Panc1 (cell line): ENCODE measurements around the gene LINC01488. TPM values are rescaled to one million over a fixed set of nuclear protein-coding genes. Genes with fewer than 3 reads are reported as not detected.

Experiments
- ATAC-seq: fragments of 200-7000 bp; cut with Tn5 transposase; 2 replicates; pipeline ENCODE4 v1.9.1; 2020; ENCODE audit warnings: mild to moderate bottlenecking, moderate library complexity
- BruUV-seq: library from RNA; stranded (reverse); fragments of 400-500 nt; replicated peaks from 2 replicates; lab custom pipeline; 2021; lab: Mats Ljungman, UMichigan
- CTCF ChIA-PET: fragments of 300-600 bp; sonication (Branson Sonifier 250); formaldehyde crosslinking; loops from one replicate; lab custom pipeline; 2022; ENCODE audit warnings: antibody characterized with exemption; lab: Charles Lee
- POLR2A ChIA-PET: fragments of 300-600 bp; sonication (Branson Sonifier 250); formaldehyde crosslinking; loops from one replicate; lab custom pipeline; 2022; ENCODE audit warnings: antibody characterized with exemption; lab: Charles Lee
- DNase-seq: peaks from one replicate; pipeline ENCODE4 v3.0.0-alpha.2; 2010; ENCODE audit warnings: low read depth, low spot score
- H3K27ac ChIP-seq: 2 replicates; pipeline ENCODE4 v1.5.1; 2011; ENCODE audit warnings: mild to moderate bottlenecking, low read length, inconsistent platforms
- H3K27me3 ChIP-seq: fragments of 200-500 bp; sonication (Bioruptor generic); 2 replicates; pipeline ENCODE4 v1.6.0; 2014; ENCODE audit warnings: low read length, inconsistent platforms; ENCODE audit not compliant: control insufficient read depth, insufficient read depth
- H3K36me3 ChIP-seq: fragments of 200-500 bp; sonication (Bioruptor generic); 2 replicates; pipeline ENCODE4 v1.5.1; 2014; ENCODE audit warnings: inconsistent platforms, mild to moderate bottlenecking, low read length, moderate library complexity; ENCODE audit not compliant: control insufficient read depth, insufficient read depth
- H3K4me1 ChIP-seq: 2 replicates; pipeline ENCODE4 v1.5.1; 2011; ENCODE audit warnings: inconsistent platforms, mild to moderate bottlenecking, low read length, moderate library complexity; ENCODE audit not compliant: control insufficient read depth, insufficient read depth
- H3K4me3 ChIP-seq, 2 experiments: 2 replicates each; pipeline ENCODE4 v1.5.1; 2011 to 2012; ENCODE audit warnings: low read depth in 2 of 2, low read length in 2 of 2, mild to moderate bottlenecking in 2 of 2, inconsistent platforms in 1 of 2, moderate library complexity in 1 of 2
- H3K9me3 ChIP-seq: fragments of 200-500 bp; sonication (Bioruptor generic); 2 replicates; pipeline ENCODE4 v1.5.1; 2014; ENCODE audit warnings: low read depth, mild to moderate bottlenecking, inconsistent platforms, low read length, moderate library complexity; ENCODE audit not compliant: control insufficient read depth, insufficient read depth
- POLR2AphosphoS5 ChIP-seq: IDR thresholded peaks from 2 replicates; pipeline ENCODE4 v1.6.1; 2012; ENCODE audit warnings: mild to moderate bottlenecking, low read depth, low read length, moderate library complexity
- REST ChIP-seq, 2 experiments: IDR thresholded peaks; 2 replicates each; pipeline ENCODE4 v1.6.1; 2011 to 2012; ENCODE audit warnings: low read depth in 2 of 2, control low read depth in 1 of 2, low read length in 1 of 2, mild to moderate bottlenecking in 1 of 2, moderate library complexity in 1 of 2; ENCODE audit not compliant: insufficient read depth in 1 of 2
- SIN3A ChIP-seq: IDR thresholded peaks from 2 replicates; pipeline ENCODE4 v1.6.1; 2012; ENCODE audit warnings: low read depth, mild to moderate bottlenecking, low read length, moderate library complexity, borderline replicate concordance; ENCODE audit not compliant: insufficient read depth
- TCF7L2 ChIP-seq: IDR thresholded peaks from 2 replicates; pipeline ENCODE4 v1.6.1; 2011; ENCODE audit warnings: mild to moderate bottlenecking, low read depth, low read length, inconsistent platforms
- in situ Hi-C: cut with HindIII; loops from 2 replicates; pipeline ENCODE4 v1.10.0; 2016; ENCODE audit warnings: low sequenced_read_pairs, low pct_unique_long_range_greater_than_20kb
- intact Hi-C: fragments of 100-400 bp; cut with micrococcal nuclease; formaldehyde crosslinking; loops from one replicate; pipeline ENCODE4 v1.10.0; 2022; ENCODE audit not compliant: unreplicated experiment
- total RNA-seq: library from RNA; stranded (reverse); gene quantifications from one replicate; pipeline ENCODE4 v1.2.1, GENCODE V29; 2021; ENCODE audit not compliant: unreplicated experiment
- TF ChIP-seq, protein P1 (sequence below): fragments of 450-650 bp; IDR thresholded peaks from 2 replicates; pipeline ENCODE4 v1.5.1; 2017; ENCODE audit warnings: mild to moderate bottlenecking

LINC01488 gene
- total RNA-seq, 1 experiment from 2014 or later, result not detected

- in situ Hi-C loops (no loop called here), intact Hi-C loops (no loop called here)
- POLR2A ChIA-PET, result no interaction called here
- CTCF ChIA-PET, result no interaction called here
- ATAC-seq, result no peak
- Histone ChIP-seq H3K27me3 (no peaks in the 10 kb centered on the region), H3K4me3 (no peak overlapping the region), H3K36me3 (no peaks in the 10 kb centered on the region), H3K27ac (no peak overlapping the region), H3K4me1 (no peaks in the 10 kb centered on the region; the same call in 1 of the 2 replicates), H3K9me3 (peaks cover 4% of the 10 kb centered on the region; the same call in 1 of the 2 replicates)
- DNase-seq, result no peak
- BruUV-seq, result no TSS peak
- TF ChIP-seq, protein P1, sequence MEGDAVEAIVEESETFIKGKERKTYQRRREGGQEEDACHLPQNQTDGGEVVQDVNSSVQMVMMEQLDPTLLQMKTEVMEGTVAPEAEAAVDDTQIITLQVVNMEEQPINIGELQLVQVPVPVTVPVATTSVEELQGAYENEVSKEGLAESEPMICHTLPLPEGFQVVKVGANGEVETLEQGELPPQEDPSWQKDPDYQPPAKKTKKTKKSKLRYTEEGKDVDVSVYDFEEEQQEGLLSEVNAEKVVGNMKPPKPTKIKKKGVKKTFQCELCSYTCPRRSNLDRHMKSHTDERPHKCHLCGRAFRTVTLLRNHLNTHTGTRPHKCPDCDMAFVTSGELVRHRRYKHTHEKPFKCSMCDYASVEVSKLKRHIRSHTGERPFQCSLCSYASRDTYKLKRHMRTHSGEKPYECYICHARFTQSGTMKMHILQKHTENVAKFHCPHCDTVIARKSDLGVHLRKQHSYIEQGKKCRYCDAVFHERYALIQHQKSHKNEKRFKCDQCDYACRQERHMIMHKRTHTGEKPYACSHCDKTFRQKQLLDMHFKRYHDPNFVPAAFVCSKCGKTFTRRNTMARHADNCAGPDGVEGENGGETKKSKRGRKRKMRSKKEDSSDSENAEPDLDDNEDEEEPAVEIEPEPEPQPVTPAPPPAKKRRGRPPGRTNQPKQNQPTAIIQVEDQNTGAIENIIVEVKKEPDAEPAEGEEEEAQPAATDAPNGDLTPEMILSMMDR, result no peak
- no peak for TF ChIP-seq SIN3A
- no peak for TF ChIP-seq POLR2AphosphoS5
- no peak for TF ChIP-seq REST (IDR thresholded peaks at IDR 0.05; ENCODE audit: insufficient read depth in 1 of 2, low read depth in 2 of 2, low read length in 1 of 2)
- no peak for TF ChIP-seq TCF7L2
Measured at GRCh38 chr11:69463181-69463994, 18.1 kb upstream of the LINC01488 start.

GRCh38 chr11:69463995-69464960 is 17.2 kb upstream of the LINC01488 start:
- ChIA-PET POLR2A (no interaction called here), CTCF (no interaction called here)
- no peaks in the 10 kb centered on the region; the same call in 1 of the 2 replicates for H3K4me1 ChIP-seq
- in situ Hi-C loops (no loop called here), intact Hi-C loops (no loop called here)
- no peaks in the 10 kb centered on the region for H3K36me3 ChIP-seq
- TF ChIP-seq SIN3A (no peak), TCF7L2 (no peak), POLR2AphosphoS5 (no peak), REST (IDR thresholded peaks at IDR 0.05; ENCODE audit: insufficient read depth in 1 of 2, low read depth in 2 of 2, low read length in 1 of 2) (no peak)
- TF ChIP-seq, protein P1, result no peak
- ATAC-seq (peak; percentile 31; the same call in 1 of the 2 replicates), DNase-seq (no peak)
- no TSS peak for BruUV-seq
- H3K27ac ChIP-seq, result no peak overlapping the region
- no peak overlapping the region for H3K4me3 ChIP-seq
- H3K27me3 ChIP-seq, result no peaks in the 10 kb centered on the region
- H3K9me3 ChIP-seq, result peaks cover 4% of the 10 kb centered on the region; the same call in 1 of the 2 replicates
